HG03175 (cell line): Measurements from ENCODE around the gene NXN.
"Not testable (repeated sequence)": the region's sequence is repeated elsewhere in the genome, so short reads cannot be mapped to it uniquely, and the experiment has no call there.

Experiments used
- ATAC-seq: cut with Tn5 transposase; IDR thresholded peaks from one replicate; pipeline ENCODE4 v1.9.1; 2021; ENCODE audit warnings: mild to moderate bottlenecking, moderate library complexity; ENCODE audit not compliant: unreplicated experiment

NXN gene

GRCh38 chr17:867896-868489 is 111.6 kb downstream of the NXN start:
- no peak for ATAC-seq

- not testable (repeated sequence) for ATAC-seq
These were observed 112.3 kb downstream of the NXN start for GRCh38 chr17:867238-867637.

- no peak for ATAC-seq
These were observed 112.9 kb downstream of the NXN start for GRCh38 chr17:866568-867103.

DNA sequence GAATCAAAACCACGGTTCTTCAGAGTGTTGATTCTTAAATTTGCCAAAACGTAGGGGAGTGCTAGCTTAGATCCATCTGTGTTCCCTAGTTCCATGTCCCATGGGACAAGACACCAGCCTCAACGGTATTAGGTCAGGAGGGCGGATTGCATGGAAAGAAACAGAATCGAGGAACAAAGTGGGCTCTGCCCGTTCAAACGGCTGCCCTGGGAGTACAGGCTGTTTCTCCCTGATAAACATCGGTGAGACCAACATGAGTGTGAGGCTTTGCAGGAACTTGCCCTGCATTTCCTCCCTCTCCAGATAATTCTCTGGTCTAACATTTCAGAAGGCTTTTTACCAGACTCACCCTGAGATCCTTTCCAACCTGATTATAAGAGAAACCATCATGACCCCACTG is 115.3 kb downstream of the NXN start:
- ATAC-seq = no peak

GRCh38 chr17:863880-864279 is 115.7 kb downstream of the NXN start:
- ATAC-seq = no peak

- no peak for ATAC-seq
These were observed 117.0 kb downstream of the NXN start for GRCh38 chr17:862582-862981.

DNA sequence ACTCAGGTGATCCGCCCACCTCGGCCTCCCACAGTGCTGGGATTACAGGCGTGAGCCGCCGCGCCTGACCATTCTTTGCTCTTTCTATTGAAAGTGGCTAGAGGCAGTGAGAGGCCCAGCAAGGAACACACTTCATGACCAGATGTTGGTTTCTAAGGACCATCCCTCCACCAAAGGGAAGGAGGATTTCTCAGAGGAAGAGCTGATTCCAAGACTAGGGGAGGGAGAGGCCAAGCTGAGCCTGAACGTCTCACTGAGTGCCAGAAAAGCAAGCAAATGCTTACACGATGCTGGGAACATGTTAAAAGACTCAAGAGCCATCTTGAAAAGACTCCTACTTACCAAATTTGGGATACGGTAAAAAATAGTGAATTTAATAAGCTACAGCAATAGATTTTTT is 118.2 kb downstream of the NXN start:
- ATAC-seq = no peak

GRCh38 chr17:860805-861204 is 118.8 kb downstream of the NXN start:
- no peak for ATAC-seq

GRCh38 chr17:859824-860195 is 119.8 kb downstream of the NXN start:
- ATAC-seq = no peak

DNA sequence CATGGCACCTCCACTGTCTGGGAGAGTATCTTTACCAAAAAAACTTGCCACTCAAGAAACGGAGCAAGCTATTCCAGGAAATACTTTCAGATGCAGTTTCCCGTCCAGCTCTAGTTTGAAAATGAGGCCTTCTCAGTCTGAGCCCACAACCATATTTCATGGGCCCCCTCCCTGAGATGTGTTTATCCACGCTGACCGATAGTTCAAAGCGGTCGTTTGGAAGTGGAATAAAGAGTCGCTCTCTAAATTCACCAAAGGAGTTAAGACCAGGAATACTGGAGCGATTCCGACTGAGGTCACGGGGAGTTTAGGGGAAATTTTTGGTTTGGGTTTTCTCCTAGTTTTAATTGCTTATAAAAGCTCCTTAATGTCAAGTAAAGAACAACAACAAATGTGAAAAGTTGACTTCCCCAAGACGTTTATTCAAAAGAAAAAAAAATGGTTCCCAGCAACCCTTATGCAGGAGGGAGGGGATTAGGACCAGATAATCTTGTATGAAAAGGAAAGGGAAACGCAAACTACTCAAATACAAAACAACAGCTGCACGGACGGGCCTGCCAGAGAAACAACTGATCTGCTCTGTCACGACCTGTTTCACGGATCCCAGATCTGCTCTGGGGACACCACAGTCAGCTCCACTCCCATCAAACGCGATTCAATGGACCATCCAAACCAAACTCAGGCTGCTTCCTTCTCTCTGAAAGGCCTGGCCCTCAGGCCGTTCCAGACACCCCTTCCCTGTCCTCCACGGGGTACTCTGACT is 120.3 kb downstream of the NXN start:
- ATAC-seq = no peak

DNA sequence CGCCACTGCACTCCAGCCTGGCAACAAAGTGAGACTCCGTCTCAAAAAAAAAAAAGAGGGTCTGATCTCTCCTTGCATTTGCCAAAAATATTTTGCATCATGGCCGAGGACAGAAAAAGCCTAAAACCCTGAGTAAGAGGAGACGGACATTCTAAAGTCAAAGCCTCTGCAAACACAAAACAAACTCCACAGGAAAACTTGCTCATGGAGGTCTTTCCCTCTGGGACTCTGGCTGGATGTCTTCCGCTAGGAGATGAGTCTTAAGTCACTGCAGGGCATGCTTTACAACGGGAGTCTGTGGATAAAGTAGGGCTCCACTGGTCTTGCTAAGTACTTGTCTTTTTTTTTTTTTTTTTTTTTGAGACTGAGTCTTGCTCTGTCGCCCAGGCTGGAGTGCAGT is 123.4 kb downstream of the NXN start:
- no peak for ATAC-seq

GRCh38 chr17:855569-855968 is 124.0 kb downstream of the NXN start:
- ATAC-seq = no peak

- not testable (repeated sequence) for ATAC-seq
These were observed 126.7 kb downstream of the NXN start for GRCh38 chr17:852850-853249.

GRCh38 chr17:852349-852748 is 127.2 kb downstream of the NXN start:
- no peak for ATAC-seq

GRCh38 chr17:851924-852323 is 127.7 kb downstream of the NXN start:
- ATAC-seq = no peak

DNA sequence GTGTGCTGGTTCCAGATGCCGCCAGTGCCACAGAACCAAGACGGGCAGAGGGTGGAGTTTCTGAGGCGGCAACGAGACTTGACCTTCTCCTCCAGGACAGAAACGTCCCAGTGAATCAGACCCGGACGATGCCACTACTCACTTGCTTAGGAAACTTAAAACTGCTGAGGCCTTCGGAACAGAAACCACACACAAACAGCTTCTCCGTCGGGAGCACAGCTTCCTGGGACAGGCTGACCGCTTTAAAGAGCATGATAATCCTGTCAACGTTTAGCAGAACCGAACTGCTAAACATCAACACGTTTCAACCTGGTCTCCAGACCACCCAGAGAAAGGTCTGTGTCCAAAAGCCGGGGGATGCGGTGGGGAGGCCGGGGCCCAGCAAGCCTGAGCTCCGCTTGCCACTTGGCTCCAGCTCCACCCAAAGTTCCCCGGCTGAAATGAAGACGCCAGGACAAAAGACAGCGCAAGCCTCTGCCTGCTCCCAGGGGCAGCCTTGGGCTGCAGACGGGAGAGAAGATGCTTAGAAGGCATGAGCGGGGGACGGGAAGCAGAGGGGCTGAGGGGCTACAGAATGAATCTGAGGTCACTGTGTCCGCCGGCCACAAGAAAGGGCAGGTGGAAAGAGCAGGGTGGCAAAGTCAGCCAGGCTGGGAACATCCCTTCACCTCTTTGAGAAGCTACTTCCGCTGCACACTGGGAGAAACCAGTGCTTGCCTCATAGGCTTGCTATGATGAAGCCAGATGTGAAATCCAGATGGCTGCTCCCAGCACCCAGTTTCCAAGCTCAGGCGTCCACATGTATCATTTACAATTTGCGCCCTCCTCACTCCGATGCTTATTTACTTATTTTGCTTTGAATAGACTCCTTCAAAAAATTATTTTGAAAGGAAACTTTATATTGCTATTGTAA is 128.5 kb downstream of the NXN start:
- no peak for ATAC-seq

DNA sequence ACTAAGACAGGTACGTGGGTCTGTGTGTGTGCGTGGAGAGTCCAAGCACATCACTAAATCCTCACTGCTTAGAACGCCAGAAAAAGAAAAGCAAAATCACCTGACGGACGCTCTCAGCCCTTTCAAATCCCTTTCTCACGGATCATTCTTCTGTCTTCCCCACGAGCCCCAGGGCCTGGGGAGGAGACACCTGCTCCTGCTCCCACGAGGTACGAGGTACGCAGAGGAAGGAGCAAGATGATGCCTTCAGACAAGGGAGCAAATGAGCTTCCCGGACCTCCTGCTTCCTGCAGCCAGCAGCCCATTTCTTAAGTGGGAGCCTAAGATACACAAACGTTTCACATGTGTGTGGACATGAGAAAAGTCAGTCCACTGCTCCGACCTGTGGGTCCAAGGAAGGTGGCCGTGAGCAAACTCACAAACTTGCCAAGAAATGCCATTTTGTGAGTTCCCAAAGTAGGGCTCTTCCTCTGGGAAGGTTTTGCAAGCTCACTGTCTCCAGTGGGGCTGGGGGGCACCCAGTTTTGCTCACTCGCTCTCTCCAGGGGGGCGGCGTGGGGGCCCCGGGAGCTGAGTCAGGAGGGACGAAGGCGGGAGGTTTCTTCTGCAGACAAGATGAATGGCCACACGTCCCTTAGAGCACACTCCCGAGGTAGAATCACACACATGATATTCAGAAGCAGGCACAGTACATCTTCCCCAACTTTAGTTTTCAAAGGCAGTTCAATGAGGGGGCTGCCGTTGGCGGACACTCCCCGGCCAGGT is 129.3 kb downstream of the NXN start:
- no peak for ATAC-seq

GRCh38 chr17:848402-848801 is 131.2 kb downstream of the NXN start:
- no peak for ATAC-seq

- no peak for ATAC-seq
These were observed 132.4 kb downstream of the NXN start for GRCh38 chr17:846901-847843.

- ATAC-seq = no peak
These were observed 138.3 kb downstream of the NXN start for GRCh38 chr17:841313-841712.
